ENCODE measurements around the gene ZNF782.
A peak's percentile ranks its signal among the peaks of the same experiment; 100 is the strongest.
"Not testable (repeated sequence)": the region's sequence is repeated elsewhere in the genome, so short reads cannot be mapped to it uniquely, and the experiment has no call there.

Gene ZNF782

GRCh38 chr9:96853781-96854650, at the start of gene ZNF782:
Gene ZNF782, minus strand, starts transcription at chr9:96854514. Its CDS starts 2,553 bp downstream, at chr9:96851961.
- Histone ChIP-seq H3K4me1 (ENCODE audit: control insufficient read depth in 5 of 5, insufficient read depth in 5 of 5, low read length in 5 of 5) (peaks cover 4 to 23% (median 18%) of the 10 kb centered on the region in 5 donors), H3K9me3 (ENCODE audit: control insufficient read depth in 5 of 5, low read length in 5 of 5) (no peaks in the 10 kb centered on the region), H3K4me3 (ENCODE audit: low read depth in 1 of 5, low read length in 5 of 5) (peak within 1 kb of the TSS; percentile 83 to 88 (median 86)), H3K9ac (ENCODE audit: low read length in 5 of 5) (peak within 1 kb of the TSS; percentile 65 to 95 (median 93)), H3K27me3 (ENCODE audit: control insufficient read depth in 5 of 5, insufficient read depth in 4 of 5, low read length in 5 of 5) (no peaks in the 10 kb centered on the region), H3K27ac (ENCODE audit: low read depth, low read length) (peak within 1 kb of the TSS; percentile 75), H3K36me3 (ENCODE audit: control insufficient read depth in 5 of 5, insufficient read depth in 5 of 5, low read length in 5 of 5) (no peaks in the 10 kb centered on the region)

- H3K9me3 ChIP-seq (ENCODE audit: control insufficient read depth in 5 of 5, low read length in 5 of 5); H3K27me3 ChIP-seq (ENCODE audit: control insufficient read depth in 5 of 5, insufficient read depth in 4 of 5, low read length in 5 of 5); H3K4me3 ChIP-seq (ENCODE audit: low read depth in 1 of 5, low read length in 5 of 5); H3K27ac ChIP-seq (ENCODE audit: low read depth, low read length); H3K4me1 ChIP-seq (ENCODE audit: control insufficient read depth in 5 of 5, insufficient read depth in 5 of 5, low read length in 5 of 5); H3K9ac ChIP-seq (ENCODE audit: low read length in 5 of 5): not testable (repeated sequence)
- H3K36me3 ChIP-seq (ENCODE audit: control insufficient read depth in 5 of 5, insufficient read depth in 5 of 5, low read length in 5 of 5), result peaks cover 6 to 13% (median 11%) of the 10 kb centered on the region in 5 donors
Measured at GRCh38 chr9:96900010-96900409, 45.7 kb upstream of the ZNF782 start.

GRCh38 chr9:96892131-96892530, 37.8 kb upstream of the ZNF782 start:
- Histone ChIP-seq H3K27me3 (ENCODE audit: control insufficient read depth in 5 of 5, insufficient read depth in 4 of 5, low read length in 5 of 5) (no peaks in the 10 kb centered on the region), H3K36me3 (ENCODE audit: control insufficient read depth in 5 of 5, insufficient read depth in 5 of 5, low read length in 5 of 5) (peaks cover 8 to 19% (median 13%) of the 10 kb centered on the region in 5 donors), H3K4me3 (ENCODE audit: low read depth in 1 of 5, low read length in 5 of 5) (no peak overlapping the region), H3K27ac (ENCODE audit: low read depth, low read length) (no peak overlapping the region), H3K9ac (ENCODE audit: low read length in 5 of 5) (no peak overlapping the region), H3K9me3 (ENCODE audit: control insufficient read depth in 5 of 5, low read length in 5 of 5) (no peaks in the 10 kb centered on the region), H3K4me1 (ENCODE audit: control insufficient read depth in 5 of 5, insufficient read depth in 5 of 5, low read length in 5 of 5) (no peaks in the 10 kb centered on the region)

GRCh38 chr9:96888591-96888990, 34.3 kb upstream of the ZNF782 start:
- Histone ChIP-seq H3K27me3 (ENCODE audit: control insufficient read depth in 5 of 5, insufficient read depth in 4 of 5, low read length in 5 of 5) (no peaks in the 10 kb centered on the region), H3K27ac (ENCODE audit: low read depth, low read length) (no peak overlapping the region), H3K9me3 (ENCODE audit: control insufficient read depth in 5 of 5, low read length in 5 of 5) (peaks cover 0 to 6% (median 0%) of the 10 kb centered on the region in 5 donors), H3K9ac (ENCODE audit: low read length in 5 of 5) (no peak overlapping the region), H3K4me3 (ENCODE audit: low read depth in 1 of 5, low read length in 5 of 5) (no peak overlapping the region), H3K36me3 (ENCODE audit: control insufficient read depth in 5 of 5, insufficient read depth in 5 of 5, low read length in 5 of 5) (peaks cover 0 to 4% (median 0%) of the 10 kb centered on the region in 5 donors), H3K4me1 (ENCODE audit: control insufficient read depth in 5 of 5, insufficient read depth in 5 of 5, low read length in 5 of 5) (peaks cover 0 to 8% (median 0%) of the 10 kb centered on the region in 5 donors)

GRCh38 chr9:96885424-96885823, 31.1 kb upstream of the ZNF782 start:
- Histone ChIP-seq H3K4me3 (ENCODE audit: low read depth in 1 of 5, low read length in 5 of 5) (no peak overlapping the region), H3K4me1 (ENCODE audit: control insufficient read depth in 5 of 5, insufficient read depth in 5 of 5, low read length in 5 of 5) (peaks cover 0 to 8% (median 0%) of the 10 kb centered on the region in 5 donors)

GRCh38 chr9:96884443-96884842, 30.1 kb upstream of the ZNF782 start:
- Histone ChIP-seq H3K9ac (ENCODE audit: low read length in 5 of 5) (peak overlapping the region in 1 of 5 donors; percentile 8), H3K4me3 (ENCODE audit: low read depth in 1 of 5, low read length in 5 of 5) (peak overlapping the region in 1 of 5 donors; percentile 23), H3K27me3 (ENCODE audit: control insufficient read depth in 5 of 5, insufficient read depth in 4 of 5, low read length in 5 of 5) (peaks cover 0 to 2% (median 0%) of the 10 kb centered on the region in 5 donors), H3K9me3 (ENCODE audit: control insufficient read depth in 5 of 5, low read length in 5 of 5) (peaks cover 0 to 6% (median 0%) of the 10 kb centered on the region in 5 donors), H3K36me3 (ENCODE audit: control insufficient read depth in 5 of 5, insufficient read depth in 5 of 5, low read length in 5 of 5) (no peaks in the 10 kb centered on the region), H3K4me1 (ENCODE audit: control insufficient read depth in 5 of 5, insufficient read depth in 5 of 5, low read length in 5 of 5) (peaks cover 0 to 8% (median 0%) of the 10 kb centered on the region in 5 donors), H3K27ac (ENCODE audit: low read depth, low read length) (no peak overlapping the region)

More at GRCh38 chr9:96885424-96885823, 31.1 kb upstream of the ZNF782 start:
- no peak overlapping the region for H3K27ac ChIP-seq (ENCODE audit: low read depth, low read length)
- peaks cover 0 to 6% (median 0%) of the 10 kb centered on the region in 5 donors for H3K9me3 ChIP-seq (ENCODE audit: control insufficient read depth in 5 of 5, low read length in 5 of 5)
- H3K36me3 ChIP-seq (ENCODE audit: control insufficient read depth in 5 of 5, insufficient read depth in 5 of 5, low read length in 5 of 5), result no peaks in the 10 kb centered on the region
- no peak overlapping the region for H3K9ac ChIP-seq (ENCODE audit: low read length in 5 of 5)
- no peaks in the 10 kb centered on the region for H3K27me3 ChIP-seq (ENCODE audit: control insufficient read depth in 5 of 5, insufficient read depth in 4 of 5, low read length in 5 of 5)

- no peaks in the 10 kb centered on the region for H3K36me3 ChIP-seq (ENCODE audit: control insufficient read depth in 5 of 5, insufficient read depth in 5 of 5, low read length in 5 of 5)
- peak overlapping the region in 1 of 5 donors; percentile 23 for H3K4me3 ChIP-seq (ENCODE audit: low read depth in 1 of 5, low read length in 5 of 5)
- peak overlapping the region in 1 of 5 donors; percentile 8 for H3K9ac ChIP-seq (ENCODE audit: low read length in 5 of 5)
- no peak overlapping the region for H3K27ac ChIP-seq (ENCODE audit: low read depth, low read length)
- H3K27me3 ChIP-seq (ENCODE audit: control insufficient read depth in 5 of 5, insufficient read depth in 4 of 5, low read length in 5 of 5), result peaks cover 0 to 3% (median 0%) of the 10 kb centered on the region in 5 donors
- peaks cover 0 to 6% (median 0%) of the 10 kb centered on the region in 5 donors for H3K9me3 ChIP-seq (ENCODE audit: control insufficient read depth in 5 of 5, low read length in 5 of 5)
- peaks cover 0 to 8% (median 0%) of the 10 kb centered on the region in 5 donors for H3K4me1 ChIP-seq (ENCODE audit: control insufficient read depth in 5 of 5, insufficient read depth in 5 of 5, low read length in 5 of 5)
Measured at GRCh38 chr9:96883922-96884321, 29.6 kb upstream of the ZNF782 start.

- Histone ChIP-seq H3K4me1 (ENCODE audit: control insufficient read depth in 5 of 5, insufficient read depth in 5 of 5, low read length in 5 of 5) (peaks cover 0 to 15% (median 14%) of the 10 kb centered on the region in 5 donors), H3K9me3 (ENCODE audit: control insufficient read depth in 5 of 5, low read length in 5 of 5) (no peaks in the 10 kb centered on the region), H3K36me3 (ENCODE audit: control insufficient read depth in 5 of 5, insufficient read depth in 5 of 5, low read length in 5 of 5) (no peaks in the 10 kb centered on the region), H3K4me3 (ENCODE audit: low read depth in 1 of 5, low read length in 5 of 5) (no peak overlapping the region), H3K9ac (ENCODE audit: low read length in 5 of 5) (no peak overlapping the region), H3K27ac (ENCODE audit: low read depth, low read length) (no peak overlapping the region), H3K27me3 (ENCODE audit: control insufficient read depth in 5 of 5, insufficient read depth in 4 of 5, low read length in 5 of 5) (peaks cover 25 to 36% (median 27%) of the 10 kb centered on the region in 5 donors)
Measured at GRCh38 chr9:96877269-96877668, 23.0 kb upstream of the ZNF782 start.

GRCh38 chr9:96875461-96876142, 21.3 kb upstream of the ZNF782 start:
- Histone ChIP-seq H3K27ac (ENCODE audit: low read depth, low read length) (no peak overlapping the region), H3K4me1 (ENCODE audit: control insufficient read depth in 5 of 5, insufficient read depth in 5 of 5, low read length in 5 of 5) (peaks cover 0 to 15% (median 14%) of the 10 kb centered on the region in 5 donors), H3K9me3 (ENCODE audit: control insufficient read depth in 5 of 5, low read length in 5 of 5) (no peaks in the 10 kb centered on the region), H3K27me3 (ENCODE audit: control insufficient read depth in 5 of 5, insufficient read depth in 4 of 5, low read length in 5 of 5) (peaks cover 25 to 36% (median 27%) of the 10 kb centered on the region in 5 donors), H3K4me3 (ENCODE audit: low read depth in 1 of 5, low read length in 5 of 5) (peak overlapping the region; percentile 47 to 70 (median 59)), H3K9ac (ENCODE audit: low read length in 5 of 5) (peak overlapping the region in 1 of 5 donors; percentile 41), H3K36me3 (ENCODE audit: control insufficient read depth in 5 of 5, insufficient read depth in 5 of 5, low read length in 5 of 5) (no peaks in the 10 kb centered on the region)

Data from subcutaneous abdominal adipose tissue (tissue), 5 donors.